ENCODE results near the gene LCE2D.
"Not testable (repeated sequence)": the region's sequence is repeated elsewhere in the genome, so short reads cannot be mapped to it uniquely, and the experiment has no call there.

DNA sequence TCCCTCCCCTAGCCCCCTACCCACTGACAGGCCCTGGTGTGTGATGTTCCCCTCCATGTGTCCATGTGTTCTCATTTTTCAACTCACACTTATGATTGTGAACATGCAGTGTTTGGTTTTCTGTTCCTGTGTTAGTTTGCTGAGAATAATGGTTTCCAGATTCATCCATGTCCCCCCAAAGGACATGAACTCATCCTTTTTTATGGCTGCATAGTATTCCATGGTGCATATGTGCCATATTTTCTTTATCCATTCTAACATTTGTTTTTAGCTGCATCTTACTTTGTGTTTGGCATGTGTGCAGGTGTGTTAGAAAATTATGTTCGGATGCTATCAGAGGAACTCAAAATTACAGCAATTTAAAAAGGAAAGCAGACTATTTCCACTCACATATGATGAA is 3.0 kb downstream of the LCE2D start:
- TF ChIP-seq, protein P1, sequence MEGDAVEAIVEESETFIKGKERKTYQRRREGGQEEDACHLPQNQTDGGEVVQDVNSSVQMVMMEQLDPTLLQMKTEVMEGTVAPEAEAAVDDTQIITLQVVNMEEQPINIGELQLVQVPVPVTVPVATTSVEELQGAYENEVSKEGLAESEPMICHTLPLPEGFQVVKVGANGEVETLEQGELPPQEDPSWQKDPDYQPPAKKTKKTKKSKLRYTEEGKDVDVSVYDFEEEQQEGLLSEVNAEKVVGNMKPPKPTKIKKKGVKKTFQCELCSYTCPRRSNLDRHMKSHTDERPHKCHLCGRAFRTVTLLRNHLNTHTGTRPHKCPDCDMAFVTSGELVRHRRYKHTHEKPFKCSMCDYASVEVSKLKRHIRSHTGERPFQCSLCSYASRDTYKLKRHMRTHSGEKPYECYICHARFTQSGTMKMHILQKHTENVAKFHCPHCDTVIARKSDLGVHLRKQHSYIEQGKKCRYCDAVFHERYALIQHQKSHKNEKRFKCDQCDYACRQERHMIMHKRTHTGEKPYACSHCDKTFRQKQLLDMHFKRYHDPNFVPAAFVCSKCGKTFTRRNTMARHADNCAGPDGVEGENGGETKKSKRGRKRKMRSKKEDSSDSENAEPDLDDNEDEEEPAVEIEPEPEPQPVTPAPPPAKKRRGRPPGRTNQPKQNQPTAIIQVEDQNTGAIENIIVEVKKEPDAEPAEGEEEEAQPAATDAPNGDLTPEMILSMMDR (IDR thresholded peaks at IDR 0.05): not testable (repeated sequence)
- not testable (repeated sequence) for TF ChIP-seq POLR2A, EP300 (IDR thresholded peaks at IDR 0.05)

Measured in ovary (tissue), 3 donors.